H1 (cell line): ENCODE data around the gene ANKFN1. TPM values are rescaled to one million over a fixed set of nuclear protein-coding genes. Genes with fewer than 3 reads are reported as not detected.

ENCODE experiments used
- CTCF ChIA-PET: fragments of 300-600 bp; sonication (Branson Sonifier 250); formaldehyde crosslinking; loops from one replicate; lab custom pipeline; 2021; ENCODE audit not compliant: partially characterized antibody; lab: Charles Lee
- POLR2A ChIA-PET: fragments of 300-600 bp; sonication (Branson Sonifier 250); formaldehyde crosslinking; loops from one replicate; lab custom pipeline; 2021; ENCODE audit warnings: inconsistent platforms; ENCODE audit not compliant: partially characterized antibody; lab: Charles Lee
- DNase-seq, 2 experiments: peaks; one replicate each; pipeline versions ENCODE4 v3.0.0 to v3.0.0-alpha.2; 2010 to 2022; ENCODE audit warnings: low spot score in 2 of 2, low read depth in 1 of 2, mixed read lengths in 1 of 2
- FAIRE-seq: peaks from 2 replicates; lab custom pipeline; 2011; peaks lifted over from hg19 to GRCh38; lab: Jason Lieb, UNC
- H2AFZ ChIP-seq: 2 replicates; pipeline ENCODE4 v1.8.1; 2012; ENCODE audit warnings: low read length, inconsistent platforms
- H2AK5ac ChIP-seq: 2 replicates; pipeline ENCODE4 v1.6.1; 2013; ENCODE audit warnings: low read depth, low read length
- H2BK120ac ChIP-seq: replicated peaks from 2 replicates; pipeline ENCODE3; 2013; ENCODE audit warnings: low read depth, low read length, inconsistent platforms
- H2BK12ac ChIP-seq: 2 replicates; pipeline ENCODE4 v1.6.1; 2013; ENCODE audit warnings: low read depth, low read length
- H2BK15ac ChIP-seq: 2 replicates; pipeline ENCODE4 v1.6.1; 2013; ENCODE audit warnings: low read length
- H2BK20ac ChIP-seq: 2 replicates; pipeline ENCODE4 v1.6.1; 2013; ENCODE audit warnings: low read length
- H2BK5ac ChIP-seq: 2 replicates; pipeline ENCODE4 v1.6.1; 2013; ENCODE audit warnings: low read depth, low read length
- H3K14ac ChIP-seq: 2 replicates; pipeline ENCODE4 v1.6.1; 2013; ENCODE audit warnings: inconsistent platforms; ENCODE audit not compliant: insufficient read length
- H3K18ac ChIP-seq: 2 replicates; pipeline ENCODE4 v1.6.1; 2013; ENCODE audit warnings: low read length; ENCODE audit errors: extremely low read depth
- H3K23ac ChIP-seq: 2 replicates; pipeline ENCODE4 v1.6.1; 2013; ENCODE audit warnings: inconsistent platforms; ENCODE audit not compliant: insufficient read length
- H3K23me2 ChIP-seq: 2 replicates; pipeline ENCODE4 v1.6.1; 2013; ENCODE audit warnings: low read depth, low read length
- H3K27ac ChIP-seq: 2 replicates; pipeline ENCODE4 v1.6.1; 2011; ENCODE audit warnings: low read depth, low read length, inconsistent platforms
- H3K27me3 ChIP-seq, 4 experiments: replicated peaks in 1 of 4; 1 replicate in 1 of 4; 2 replicates in 3 of 4; pipeline versions ENCODE4 v1.6.1 to v1.8.1; 2011 to 2013; ENCODE audit warnings: low read length in 3 of 4, mild to moderate bottlenecking in 3 of 4, inconsistent platforms in 2 of 4, mixed read lengths in 2 of 4, moderate library complexity in 1 of 4; ENCODE audit not compliant: control insufficient read depth in 3 of 4, insufficient read depth in 3 of 4; ENCODE audit errors: extremely low read depth in 1 of 4
- H3K36me3 ChIP-seq, 4 experiments: 2 replicates each; pipeline versions ENCODE4 v1.6.1 to v1.8.1; 2011 to 2013; ENCODE audit warnings: mild to moderate bottlenecking in 4 of 4, low read length in 3 of 4, moderate library complexity in 2 of 4, control low read depth in 1 of 4, inconsistent platforms in 1 of 4; ENCODE audit not compliant: insufficient read depth in 4 of 4, control insufficient read depth in 2 of 4
- H3K4ac ChIP-seq: replicated peaks from 2 replicates; pipeline ENCODE3; 2013; ENCODE audit warnings: low read length, low read depth, mixed read lengths, inconsistent platforms; ENCODE audit not compliant: insufficient read length
- H3K4me1 ChIP-seq, 4 experiments: replicated peaks in 1 of 4; 1 replicate in 1 of 4; 2 replicates in 3 of 4; pipeline versions ENCODE4 v1.6.1 to v1.8.1; 2011 to 2013; ENCODE audit warnings: low read length in 3 of 4, inconsistent platforms in 2 of 4, mixed read lengths in 1 of 4; ENCODE audit not compliant: insufficient read depth in 4 of 4, control insufficient read depth in 3 of 4
- H3K4me2 ChIP-seq, 2 experiments: 2 replicates each; pipeline versions ENCODE4 v1.6.1 to v1.8.1; 2011 to 2013; ENCODE audit warnings: low read depth in 2 of 2, low read length in 2 of 2, control low read depth in 1 of 2, inconsistent platforms in 1 of 2, mild to moderate bottlenecking in 1 of 2; ENCODE audit not compliant: insufficient read depth in 1 of 2
- H3K4me3 ChIP-seq, 4 experiments: fragments of 200-600, 300-600 bp in 1 of 4; sonication (generic), shearing (Covaris generic), sonication (Bioruptor Twin) in 1 of 4; 2 replicates each; pipeline versions ENCODE4 v1.5.1 to v1.8.1; 2011 to 2016; ENCODE audit warnings: low read length in 4 of 4, low read depth in 3 of 4, control low read depth in 2 of 4, inconsistent platforms in 2 of 4, mild to moderate bottlenecking in 2 of 4, mixed read lengths in 1 of 4, moderate library complexity in 1 of 4; ENCODE audit not compliant: insufficient read depth in 2 of 4; ENCODE audit errors: extremely low read depth in 1 of 4
- H3K56ac ChIP-seq: replicated peaks from 2 replicates; pipeline ENCODE3; 2013; ENCODE audit warnings: low read depth, mild to moderate bottlenecking, mixed read lengths, low read length, inconsistent platforms; ENCODE audit not compliant: insufficient read length
- H3K79me1 ChIP-seq: 2 replicates; pipeline ENCODE4 v1.6.1; 2013; ENCODE audit warnings: low read depth, low read length, control low read depth
- H3K79me2 ChIP-seq, 2 experiments: 2 replicates each; pipeline versions ENCODE4 v1.6.1 to v1.8.1; 2012 to 2013; ENCODE audit warnings: low read length in 2 of 2, mild to moderate bottlenecking in 2 of 2, inconsistent platforms in 1 of 2; ENCODE audit not compliant: insufficient read depth in 2 of 2, control insufficient read depth in 1 of 2
- H3K9ac ChIP-seq, 4 experiments: replicated peaks in 1 of 4; 1 replicate in 1 of 4; 2 replicates in 3 of 4; pipeline versions ENCODE4 v1.6.1 to v1.8.1; 2011 to 2013; ENCODE audit warnings: low read depth in 3 of 4, low read length in 3 of 4, control low read depth in 2 of 4, mild to moderate bottlenecking in 2 of 4, moderate library complexity in 2 of 4, inconsistent platforms in 1 of 4; ENCODE audit errors: extremely low read depth in 1 of 4
- H3K9me3 ChIP-seq, 2 experiments: 2 replicates each; pipeline versions ENCODE4 v1.6.1 to v1.8.1; 2012 to 2013; ENCODE audit warnings: mild to moderate bottlenecking in 2 of 2, moderate library complexity in 2 of 2, control low read depth in 1 of 2, inconsistent platforms in 1 of 2, low read depth in 1 of 2, low read length in 1 of 2, mixed read lengths in 1 of 2; ENCODE audit not compliant: insufficient read depth in 2 of 2
- H4K20me1 ChIP-seq, 2 experiments: replicated peaks in 1 of 2; 2 replicates each; pipeline versions ENCODE3 to v1.8.1; 2011 to 2013; ENCODE audit warnings: inconsistent platforms in 2 of 2, low read length in 2 of 2, mild to moderate bottlenecking in 1 of 2; ENCODE audit not compliant: insufficient read depth in 2 of 2, control insufficient read depth in 1 of 2
- H4K5ac ChIP-seq: 2 replicates; pipeline ENCODE4 v1.6.1; 2013; ENCODE audit warnings: low read length, low read depth, mixed read lengths, inconsistent platforms; ENCODE audit not compliant: insufficient read length
- H4K8ac ChIP-seq: 2 replicates; pipeline ENCODE4 v1.8.0; 2013; ENCODE audit warnings: mild to moderate bottlenecking, moderate library complexity, low read length, inconsistent platforms; ENCODE audit not compliant: insufficient read depth; ENCODE audit errors: extremely low read depth
- H4K91ac ChIP-seq: replicated peaks from 2 replicates; pipeline ENCODE3; 2013; ENCODE audit warnings: low read length, mixed read lengths, inconsistent platforms; ENCODE audit not compliant: insufficient read length
- BRCA1 ChIP-seq: IDR thresholded peaks from 2 replicates; pipeline ENCODE4 v1.6.1; 2012; ENCODE audit warnings: low read depth, low read length, improper control_type of control experiment
- EZH2 ChIP-seq: fragments of 200-600 bp; sonication (generic); IDR thresholded peaks from 2 replicates; pipeline ENCODE4 v1.7.1; 2012; ENCODE audit warnings: low read depth, mild to moderate bottlenecking, moderate library complexity, low read length, inconsistent platforms; ENCODE audit not compliant: severe bottlenecking
- HDAC2 ChIP-seq, 2 experiments: fragments of 300-600 bp in 1 of 2; sonication (generic) in 1 of 2; IDR thresholded peaks; 2 replicates each; pipeline ENCODE4 v1.6.1; 2011 to 2012; ENCODE audit warnings: low read depth in 2 of 2, low read length in 2 of 2, mild to moderate bottlenecking in 2 of 2, moderate library complexity in 2 of 2, borderline replicate concordance in 1 of 2, inconsistent platforms in 1 of 2
- JUN ChIP-seq: IDR thresholded peaks from 2 replicates; pipeline ENCODE4 v1.6.1; 2011; ENCODE audit warnings: low read depth, mild to moderate bottlenecking, improper control_type of control experiment, low read length
- SIX5 ChIP-seq: IDR thresholded peaks from 2 replicates; pipeline ENCODE4 v1.6.1; 2011; ENCODE audit warnings: mild to moderate bottlenecking, low read depth, low read length
- SP1 ChIP-seq: IDR thresholded peaks from 2 replicates; pipeline ENCODE4 v1.6.1; 2011; ENCODE audit warnings: low read depth, low read length
- SUZ12 ChIP-seq: fragments of 200-600 bp; sonication (generic); IDR thresholded peaks from 2 replicates; pipeline ENCODE4 v1.6.1; 2012; ENCODE audit warnings: mild to moderate bottlenecking, inconsistent platforms, low read length, moderate library complexity, mixed read lengths
- TBP ChIP-seq: IDR thresholded peaks from 2 replicates; pipeline ENCODE4 v1.6.1; 2011; ENCODE audit warnings: low read depth, low read length, improper control_type of control experiment
- WGBS, 2 experiments: shearing (Covaris generic) in 1 of 2; methylation state at CpG; one replicate each; pipeline versions ENCODE4 v1.1.6 to v1.1.7; 2013 to 2015; ENCODE audit warnings: low lambda C conversion rate in 2 of 2, mixed read lengths in 2 of 2, inconsistent platforms in 1 of 2, low coverage in 1 of 2, missing lambda C conversion rate in 1 of 2; ENCODE audit not compliant: insufficient replicate concordance in 2 of 2, insufficient coverage in 1 of 2, insufficient read length in 1 of 2; ENCODE audit errors: extremely low coverage in 1 of 2, missing lambda C conversion rate in 1 of 2; 5-methylcytosine and 5-hydroxymethylcytosine counted together
- polyA plus RNA-seq, 7 experiments: library from polyadenylated mRNA; depleted of rRNA in 3 of 7; stranded (reverse) in 5 of 7; unstranded in 2 of 7; fragments of >200 nt in 5 of 7; fragments of 200-250 nt in 2 of 7; gene quantifications; 1 replicate in 5 of 7; 2 replicates in 1 of 7; 4 replicates in 1 of 7; pipeline versions ENCODE4 v1.2.1 to v1.2.3, GENCODE V29; 2011 to 2013; ENCODE audit warnings: missing spikeins in 2 of 7, mixed read lengths in 2 of 7
- total RNA-seq: library from RNA; stranded (reverse); fragmentation: NEBNext Ultra II Directional; extraction: Animal tissue kit (Norgen Biotek cat#: 25700); gene quantifications from 2 replicates; pipeline ENCODE4 v1.2.1, GENCODE V29; 2021

Gene ANKFN1
- total and polyA plus RNA-seq, 2 of the 8 experiments (the other 6 are each of a cell fraction or from before 2014, with no cell fraction given), result not detected

- whole genome bisulfite sequencing, 2 experiments, result 82% methylated on average over 2 of the region's 2 CpGs; no CpG with 5 or more reads in 1 of the 2 experiments
- H3K18ac ChIP-seq, result no peak overlapping the region
- no peaks in the 10 kb centered on the region for H3K79me1 ChIP-seq
- no peak overlapping the region for H2AFZ ChIP-seq
- no peak overlapping the region for H2BK15ac ChIP-seq
- TF ChIP-seq BRCA1 (no peak), SIX5 (no peak), TBP (no peak), JUN (no peak), SP1 (no peak), EZH2 (no peak), SUZ12 (no peak), HDAC2 (IDR thresholded peaks at IDR 0.05; ENCODE audit: borderline replicate concordance in 1 of 2, low read depth in 2 of 2, low read length in 2 of 2) (no peak)
- H3K56ac ChIP-seq, result no peak overlapping the region
- H2BK120ac ChIP-seq, result no peak overlapping the region
- CTCF ChIA-PET, result interaction anchor here (0.7 to 1.1 kb wide), 4 partner anchors 10 to 245 kb away, joined by 3 to 6 read pairs (median 4); no protein-coding TSS in a partner anchor
- H2BK5ac ChIP-seq, result no peak overlapping the region
- H4K91ac ChIP-seq, result no peak overlapping the region
- no peaks in the 10 kb centered on the region for H3K23me2 ChIP-seq
- H3K4ac ChIP-seq, result no peak overlapping the region
- H3K27me3 ChIP-seq, result peaks cover 0 to 1% (median 0%) of the 10 kb centered on the region in 4 experiments; a peak in 1 of 7 replicates
- H3K79me2 ChIP-seq, result no peaks in the 10 kb centered on the region
- H3K27ac ChIP-seq, result no peak overlapping the region
- H3K4me1 ChIP-seq, result no peaks in the 10 kb centered on the region
- no peak overlapping the region for H3K4me3 ChIP-seq
- no peak overlapping the region for H2AK5ac ChIP-seq
- H4K8ac ChIP-seq, result no peak overlapping the region
- no peak overlapping the region for H3K9ac ChIP-seq
- H2BK12ac ChIP-seq, result no peak overlapping the region
- no peak overlapping the region for H2BK20ac ChIP-seq
- FAIRE-seq, result no peak
- no peak overlapping the region for H3K4me2 ChIP-seq
- no peaks in the 10 kb centered on the region for H4K20me1 ChIP-seq
- H3K23ac ChIP-seq, result no peak overlapping the region
- no peaks in the 10 kb centered on the region for H3K36me3 ChIP-seq
- H4K5ac ChIP-seq, result no peak overlapping the region
- no peaks in the 10 kb centered on the region for H3K9me3 ChIP-seq
- no peak overlapping the region for H3K14ac ChIP-seq
- DNase-seq, result no peak
- POLR2A ChIA-PET, result no interaction called here
These were observed 336.7 kb downstream of the ANKFN1 start for GRCh38 chr17:56489980-56490379.
